HEK293 (cell line): Measurements from ENCODE around the gene VANGL1.

Experiments used
- CTCF ChIA-PET: fragments of 350-600 bp; formaldehyde crosslinking; extraction: SDS; loops from one replicate; lab custom pipeline; 2021; ENCODE audit warnings: antibody characterized with exemption; lab: Yijun Ruan, JAX
- POLR2A ChIA-PET: fragments of 300-600 bp; formaldehyde crosslinking; extraction: SDS; loops from one replicate; lab custom pipeline; 2020; ENCODE audit warnings: antibody characterized with exemption, inconsistent platforms; lab: Yijun Ruan, JAX
- H3K27ac ChIP-seq: fragments of 200-500 bp; sonication (Bioruptor generic); 2 replicates; pipeline ENCODE4 v1.5.1; 2014; ENCODE audit warnings: low read depth, low read length, control low read depth, inconsistent platforms; ENCODE audit errors: extremely low read depth
- H3K36me3 ChIP-seq, 2 experiments: fragments of 200-500 bp in 1 of 2; sonication (Bioruptor generic) in 1 of 2; 1 replicate in 1 of 2; 2 replicates in 1 of 2; pipeline ENCODE4 v1.5.1; 2014 to 2017; ENCODE audit warnings: inconsistent platforms in 2 of 2, low read length in 2 of 2; ENCODE audit not compliant: control insufficient read depth in 2 of 2, insufficient read depth in 1 of 2
- H3K4me1 ChIP-seq: fragments of 200-500 bp; sonication (Bioruptor generic); 2 replicates; pipeline ENCODE4 v1.5.1; 2014; ENCODE audit warnings: mild to moderate bottlenecking, low read length, inconsistent platforms; ENCODE audit not compliant: control insufficient read depth, insufficient read depth
- H3K4me3 ChIP-seq: 2 replicates; pipeline ENCODE4 v1.5.1; 2011; ENCODE audit warnings: low read depth, mild to moderate bottlenecking, control low read depth, low read length, moderate library complexity
- H3K9me3 ChIP-seq: fragments of 200-500 bp; sonication (Bioruptor generic); 2 replicates; pipeline ENCODE4 v1.5.1; 2014; ENCODE audit warnings: low read depth, low read length, inconsistent platforms; ENCODE audit not compliant: control insufficient read depth, insufficient read depth
- BCL11A ChIP-seq: fragments of 450-650 bp; formaldehyde crosslinking; IDR thresholded peaks from 2 replicates; pipeline ENCODE4 v1.5.1; 2016; ENCODE audit warnings: low read depth, missing biosample characterization, missing genetic modification characterization
- GFI1B ChIP-seq: fragments of 450-650 bp; formaldehyde crosslinking; IDR thresholded peaks from 2 replicates; pipeline ENCODE4 v1.5.1; 2016; ENCODE audit warnings: missing biosample characterization, missing genetic modification characterization
- GLIS2 ChIP-seq: fragments of 450-650 bp; formaldehyde crosslinking; IDR thresholded peaks from 2 replicates; pipeline ENCODE4 v1.5.1; 2016; ENCODE audit warnings: missing biosample characterization, missing genetic modification characterization
- HOXD13 ChIP-seq: sonication (generic); formaldehyde crosslinking; IDR thresholded peaks from 2 replicates; pipeline ENCODE4 v1.8.0; 2022; ENCODE audit warnings: missing genetic modification reagents, borderline replicate concordance
- KLF10 ChIP-seq: fragments of 450-650 bp; IDR thresholded peaks from 2 replicates; pipeline ENCODE4 v1.5.1; 2018; ENCODE audit warnings: missing biosample characterization, mild to moderate bottlenecking, missing genetic modification characterization
- MZF1 ChIP-seq: fragments of 450-650 bp; formaldehyde crosslinking; IDR thresholded peaks from 2 replicates; pipeline ENCODE4 v1.5.1; 2017; ENCODE audit warnings: missing biosample characterization, missing genetic modification characterization, borderline replicate concordance
- ZBTB20 ChIP-seq: fragments of 450-650 bp; formaldehyde crosslinking; IDR thresholded peaks from 2 replicates; pipeline ENCODE4 v1.5.1; 2016; ENCODE audit warnings: missing biosample characterization, missing genetic modification characterization
- ZBTB8A ChIP-seq: fragments of 450-650 bp; formaldehyde crosslinking; IDR thresholded peaks from 2 replicates; pipeline ENCODE4 v1.5.1; 2016; ENCODE audit warnings: missing biosample characterization, missing genetic modification characterization
- ZFP69B ChIP-seq: fragments of 450-650 bp; formaldehyde crosslinking; IDR thresholded peaks from 2 replicates; pipeline ENCODE4 v1.5.1; 2016; ENCODE audit warnings: missing biosample characterization, missing genetic modification characterization
- ZNF121 ChIP-seq: fragments of 450-650 bp; formaldehyde crosslinking; IDR thresholded peaks from 2 replicates; pipeline ENCODE4 v1.5.1; 2016; ENCODE audit warnings: missing biosample characterization, missing genetic modification characterization
- ZNF169 ChIP-seq: fragments of 450-650 bp; formaldehyde crosslinking; IDR thresholded peaks from 2 replicates; pipeline ENCODE4 v1.5.1; 2016; ENCODE audit warnings: missing biosample characterization, missing genetic modification characterization
- ZNF174 ChIP-seq: fragments of 450-650 bp; formaldehyde crosslinking; IDR thresholded peaks from 2 replicates; pipeline ENCODE4 v1.5.0; 2017; ENCODE audit warnings: missing biosample characterization, mild to moderate bottlenecking, missing genetic modification characterization
- ZNF19 ChIP-seq: fragments of 450-650 bp; formaldehyde crosslinking; IDR thresholded peaks from 2 replicates; pipeline ENCODE4; 2016; ENCODE audit warnings: missing biosample characterization, missing genetic modification characterization, low read depth
- ZNF24 ChIP-seq: fragments of 450-650 bp; formaldehyde crosslinking; IDR thresholded peaks from 2 replicates; pipeline ENCODE4 v1.5.1; 2016; ENCODE audit warnings: missing biosample characterization, missing genetic modification characterization
- ZNF266 ChIP-seq: fragments of 450-650 bp; formaldehyde crosslinking; IDR thresholded peaks from 2 replicates; pipeline ENCODE4 v1.5.1; 2016; ENCODE audit warnings: missing biosample characterization, missing genetic modification characterization, low read depth
- ZNF274 ChIP-seq, 2 experiments: fragments of 200-500 bp in 1 of 2; fragments of 450-650 bp in 1 of 2; sonication (Bioruptor generic) in 1 of 2; formaldehyde crosslinking in 1 of 2; IDR thresholded peaks; 2 replicates each; pipeline versions ENCODE4 v1.5.1 to v1.6.1; 2014 to 2016; ENCODE audit warnings: borderline replicate concordance in 1 of 2, inconsistent platforms in 1 of 2, low read length in 1 of 2, missing biosample characterization in 1 of 2, missing genetic modification characterization in 1 of 2
- ZNF292 ChIP-seq: fragments of 450-650 bp; formaldehyde crosslinking; IDR thresholded peaks from 2 replicates; pipeline ENCODE4 v1.5.1; 2016; ENCODE audit warnings: low read depth, missing biosample characterization, missing genetic modification characterization, borderline replicate concordance
- ZNF350 ChIP-seq: fragments of 450-650 bp; formaldehyde crosslinking; IDR thresholded peaks from 2 replicates; pipeline ENCODE4 v1.5.0; 2017; ENCODE audit warnings: missing biosample characterization, mild to moderate bottlenecking, missing genetic modification characterization
- ZNF37A ChIP-seq: fragments of 450-650 bp; IDR thresholded peaks from 2 replicates; pipeline ENCODE4 v1.5.1; 2018; ENCODE audit warnings: missing biosample characterization, missing genetic modification characterization
- ZNF394 ChIP-seq: fragments of 450-650 bp; formaldehyde crosslinking; IDR thresholded peaks from 2 replicates; pipeline ENCODE4 v1.5.1; 2016; ENCODE audit warnings: missing biosample characterization, missing genetic modification characterization, mild to moderate bottlenecking, moderate library complexity, borderline replicate concordance
- ZNF48 ChIP-seq: fragments of 450-650 bp; formaldehyde crosslinking; IDR thresholded peaks from 2 replicates; pipeline ENCODE4 v1.5.1; 2016; ENCODE audit warnings: missing biosample characterization, missing genetic modification characterization
- ZNF510 ChIP-seq: fragments of 450-650 bp; formaldehyde crosslinking; IDR thresholded peaks from 2 replicates; pipeline ENCODE4 v1.5.1; 2018; ENCODE audit warnings: mild to moderate bottlenecking, missing genetic modification characterization, missing biosample characterization; ENCODE audit not compliant: insufficient replicate concordance
- ZNF514 ChIP-seq: fragments of 450-650 bp; formaldehyde crosslinking; IDR thresholded peaks from 2 replicates; pipeline ENCODE4 v1.5.1; 2016; ENCODE audit warnings: missing biosample characterization, missing genetic modification characterization
- ZNF529 ChIP-seq: fragments of 450-650 bp; formaldehyde crosslinking; IDR thresholded peaks from 2 replicates; pipeline ENCODE4 v1.5.1; 2017; ENCODE audit warnings: missing genetic modification characterization, missing biosample characterization; ENCODE audit not compliant: insufficient replicate concordance
- ZNF560 ChIP-seq: fragments of 450-650 bp; formaldehyde crosslinking; IDR thresholded peaks from 2 replicates; pipeline ENCODE4 v1.5.1; 2017; ENCODE audit warnings: missing biosample characterization, missing genetic modification characterization, borderline replicate concordance
- ZNF585B ChIP-seq: fragments of 450-650 bp; formaldehyde crosslinking; IDR thresholded peaks from 2 replicates; pipeline ENCODE4 v1.5.1; 2016; ENCODE audit warnings: missing biosample characterization, missing genetic modification characterization
- ZNF596 ChIP-seq: fragments of 450-650 bp; IDR thresholded peaks from 2 replicates; pipeline ENCODE4 v1.5.0; 2018; ENCODE audit warnings: missing biosample characterization, mild to moderate bottlenecking, missing genetic modification characterization, moderate library complexity
- ZNF600 ChIP-seq: fragments of 450-650 bp; formaldehyde crosslinking; IDR thresholded peaks from 2 replicates; pipeline ENCODE4 v1.5.1; 2016; ENCODE audit warnings: missing biosample characterization, missing genetic modification characterization
- ZNF629 ChIP-seq: fragments of 450-650 bp; formaldehyde crosslinking; IDR thresholded peaks from 2 replicates; pipeline ENCODE4 v1.5.1; 2017; ENCODE audit warnings: missing biosample characterization, missing genetic modification characterization
- ZNF677 ChIP-seq: fragments of 450-650 bp; IDR thresholded peaks from 2 replicates; pipeline ENCODE4 v1.5.0; 2018; ENCODE audit warnings: missing biosample characterization, mild to moderate bottlenecking, missing genetic modification characterization, moderate library complexity
- ZNF701 ChIP-seq: fragments of 450-650 bp; formaldehyde crosslinking; IDR thresholded peaks from 2 replicates; pipeline ENCODE4 v1.5.1; 2016; ENCODE audit warnings: missing biosample characterization, missing genetic modification characterization
- ZNF776 ChIP-seq: fragments of 450-650 bp; formaldehyde crosslinking; IDR thresholded peaks from 2 replicates; pipeline ENCODE4 v1.5.0; 2017; ENCODE audit warnings: missing biosample characterization, missing genetic modification characterization, borderline replicate concordance
- ZSCAN23 ChIP-seq: fragments of 450-650 bp; formaldehyde crosslinking; IDR thresholded peaks from 2 replicates; pipeline ENCODE4 v1.5.1; 2016; ENCODE audit warnings: missing biosample characterization, missing genetic modification characterization
- TF ChIP-seq, protein P1 (sequence below): fragments of 450-650 bp; formaldehyde crosslinking; IDR thresholded peaks from 2 replicates; pipeline ENCODE4 v1.5.1; 2017; ENCODE audit warnings: missing biosample characterization, missing genetic modification characterization

VANGL1 gene

DNA sequence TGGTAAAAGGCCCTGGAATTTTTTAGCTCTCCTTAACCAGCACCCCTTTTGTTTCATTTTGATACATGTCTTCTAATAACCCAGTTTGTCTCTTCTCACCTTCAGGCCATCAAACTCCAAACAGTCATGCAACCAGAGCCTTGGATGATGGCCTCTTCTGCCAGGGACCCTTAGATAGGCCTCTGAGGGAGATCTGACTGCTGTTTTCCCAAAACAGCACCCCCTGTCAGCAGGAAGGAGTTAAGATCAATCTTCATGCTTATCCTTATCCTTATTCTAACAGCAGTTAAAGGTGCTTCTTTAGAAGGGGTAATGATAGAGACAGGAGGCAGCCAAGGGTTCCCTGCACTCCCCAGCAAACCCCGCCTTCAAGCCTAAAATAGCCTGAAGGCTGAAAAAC is 49.5 kb upstream of the VANGL1 start:
- ChIA-PET POLR2A (no interaction called here), CTCF (interaction anchor here (8.0 kb wide), 1 partner anchor 453 kb away, joined by 104 read pairs; no protein-coding TSS in a partner anchor)
- Histone ChIP-seq H3K4me1 (no peaks in the 10 kb centered on the region), H3K4me3 (no peak overlapping the region), H3K9me3 (no peaks in the 10 kb centered on the region), H3K27ac (no peak overlapping the region), H3K36me3 (no peaks in the 10 kb centered on the region)
- TF ChIP-seq HOXD13 (CRISPR knock-in tag) (no peak), ZNF510 (tag by site-specific recombination) (no peak), ZNF266 (no peak), ZNF24 (no peak), ZNF776 (no peak), ZNF629 (tag by site-specific recombination) (no peak), ZNF394 (no peak), ZFP69B (tag by site-specific recombination) (no peak)

DNA sequence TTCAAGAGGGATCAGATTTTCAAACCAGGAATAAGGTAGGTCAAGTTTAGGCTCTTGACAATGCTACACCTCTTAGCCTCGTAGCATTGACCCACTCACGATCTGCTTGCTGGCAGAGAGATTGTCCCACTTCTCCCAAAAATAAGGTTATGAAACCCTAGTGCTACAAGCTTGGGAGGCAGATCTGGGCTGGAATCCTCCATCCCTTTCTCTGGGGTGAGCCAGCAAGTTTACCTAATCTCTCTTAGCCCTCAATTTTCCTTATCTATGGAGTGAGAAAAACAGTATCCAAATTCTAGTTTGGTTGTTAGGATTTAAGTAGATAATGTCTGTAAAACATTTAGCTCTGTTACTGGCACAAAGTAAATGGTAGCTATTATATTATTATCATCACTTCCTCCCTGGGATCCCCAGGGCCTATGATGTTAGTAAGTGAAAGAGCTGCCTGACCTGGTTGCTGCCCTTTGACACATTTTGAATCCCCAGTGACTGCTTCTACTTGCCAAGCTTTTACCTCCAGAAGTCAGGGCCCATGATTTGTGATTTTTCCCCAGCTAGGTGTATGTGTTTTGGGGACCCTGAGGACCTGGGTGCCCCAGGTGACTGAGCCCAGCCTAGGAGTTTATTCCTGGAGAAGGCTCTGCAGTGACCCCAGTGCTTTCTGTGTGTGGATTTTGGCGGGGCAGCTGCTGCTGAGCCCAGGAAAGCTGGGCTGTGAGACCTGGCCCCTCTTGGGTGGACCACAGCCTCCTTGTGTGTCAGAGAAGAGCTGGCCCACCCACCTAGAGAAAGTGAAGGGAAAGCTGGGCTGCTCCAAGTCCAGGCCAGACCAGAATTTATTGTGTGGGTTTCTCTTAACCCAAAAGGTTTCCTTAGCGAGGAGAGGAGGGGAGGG is 48.2 kb upstream of the VANGL1 start:
- no peak overlapping the region for H3K27ac ChIP-seq
- CTCF ChIA-PET: interaction anchor here (0.6 to 8.0 kb wide), 11 partner anchors 14 to 596 kb away, joined by 3 to 104 read pairs (median 3); no protein-coding TSS in a partner anchor
- POLR2A ChIA-PET: no interaction called here

DNA sequence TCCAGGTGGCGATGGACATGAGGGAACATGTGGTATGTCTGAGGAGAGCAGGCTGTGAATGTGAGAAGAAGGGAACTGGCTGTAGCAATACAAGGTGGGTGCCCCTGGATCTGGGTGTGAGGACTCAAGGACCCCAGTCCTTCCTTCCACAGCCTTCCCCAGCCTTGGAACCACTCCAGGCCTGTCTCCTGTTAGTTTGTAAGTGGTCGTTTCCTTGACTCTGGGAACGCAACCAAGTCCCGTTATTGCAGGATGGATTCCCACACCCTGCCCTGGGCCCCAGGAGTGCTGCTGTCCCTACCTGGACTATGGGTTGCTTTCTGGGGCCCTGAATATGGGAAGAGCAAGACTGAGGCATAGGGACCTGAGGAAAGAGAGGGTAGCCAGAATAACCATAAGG is 47.2 kb upstream of the VANGL1 start:
- ChIA-PET CTCF (interaction anchor here (0.6 to 8.0 kb wide), 25 partner anchors 8 to 1853 kb away, joined by 3 to 104 read pairs (median 6); no protein-coding TSS in a partner anchor), POLR2A (no interaction called here)
- H3K9me3 ChIP-seq: no peaks in the 10 kb centered on the region
- H3K4me3 ChIP-seq: no peak overlapping the region
- TF ChIP-seq ZNF677 (tag by site-specific recombination) (no peak), KLF10 (tag by site-specific recombination) (no peak), ZBTB20 (no peak), ZNF560 (no peak), ZNF350 (tag by site-specific recombination) (no peak), ZNF48 (tag by site-specific recombination) (no peak), ZNF514 (tag by site-specific recombination) (no peak), ZNF600 (tag by site-specific recombination) (no peak), ZSCAN23 (tag by site-specific recombination) (no peak), ZNF37A (tag by site-specific recombination) (no peak)
- H3K36me3 ChIP-seq: no peaks in the 10 kb centered on the region
- H3K27ac ChIP-seq: no peak overlapping the region
- no peaks in the 10 kb centered on the region for H3K4me1 ChIP-seq

More for the DNA sequence above, 48.2 kb upstream of the VANGL1 start:
- H3K9me3 ChIP-seq: no peaks in the 10 kb centered on the region
- TF ChIP-seq ZNF274 (IDR thresholded peaks at IDR 0.05; ENCODE audit: low read length) (no peak), ZNF274 (tag by site-specific recombination; IDR thresholded peaks at IDR 0.05; ENCODE audit: borderline replicate concordance) (no peak), ZNF514 (tag by site-specific recombination) (no peak), ZNF174 (tag by site-specific recombination) (no peak), GLIS2 (tag by site-specific recombination) (no peak), ZNF701 (tag by site-specific recombination) (no peak), ZNF169 (tag by site-specific recombination) (no peak), ZNF37A (tag by site-specific recombination) (no peak), ZBTB8A (tag by site-specific recombination) (no peak), MZF1 (tag by site-specific recombination) (no peak), ZNF292 (tag by site-specific recombination) (no peak), ZSCAN23 (tag by site-specific recombination) (no peak), GFI1B (tag by site-specific recombination) (no peak), ZNF596 (tag by site-specific recombination) (no peak), ZNF529 (tag by site-specific recombination) (no peak), ZNF19 (no peak), BCL11A (tag by site-specific recombination) (no peak), ZNF48 (tag by site-specific recombination) (no peak), ZNF585B (no peak), ZNF121 (tag by site-specific recombination) (no peak)
- TF ChIP-seq, protein P1, sequence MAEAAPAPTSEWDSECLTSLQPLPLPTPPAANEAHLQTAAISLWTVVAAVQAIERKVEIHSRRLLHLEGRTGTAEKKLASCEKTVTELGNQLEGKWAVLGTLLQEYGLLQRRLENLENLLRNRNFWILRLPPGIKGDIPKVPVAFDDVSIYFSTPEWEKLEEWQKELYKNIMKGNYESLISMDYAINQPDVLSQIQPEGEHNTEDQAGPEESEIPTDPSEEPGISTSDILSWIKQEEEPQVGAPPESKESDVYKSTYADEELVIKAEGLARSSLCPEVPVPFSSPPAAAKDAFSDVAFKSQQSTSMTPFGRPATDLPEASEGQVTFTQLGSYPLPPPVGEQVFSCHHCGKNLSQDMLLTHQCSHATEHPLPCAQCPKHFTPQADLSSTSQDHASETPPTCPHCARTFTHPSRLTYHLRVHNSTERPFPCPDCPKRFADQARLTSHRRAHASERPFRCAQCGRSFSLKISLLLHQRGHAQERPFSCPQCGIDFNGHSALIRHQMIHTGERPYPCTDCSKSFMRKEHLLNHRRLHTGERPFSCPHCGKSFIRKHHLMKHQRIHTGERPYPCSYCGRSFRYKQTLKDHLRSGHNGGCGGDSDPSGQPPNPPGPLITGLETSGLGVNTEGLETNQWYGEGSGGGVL (tag by site-specific recombination): no peak
- H3K4me1 ChIP-seq: no peaks in the 10 kb centered on the region
- no peaks in the 10 kb centered on the region for H3K36me3 ChIP-seq
- no peak overlapping the region for H3K4me3 ChIP-seq
